Measurements from ENCODE around the gene ADGRG1.
A peak's percentile ranks its signal among the peaks of the same experiment; 100 is the strongest.

ADGRG1 gene

DNA sequence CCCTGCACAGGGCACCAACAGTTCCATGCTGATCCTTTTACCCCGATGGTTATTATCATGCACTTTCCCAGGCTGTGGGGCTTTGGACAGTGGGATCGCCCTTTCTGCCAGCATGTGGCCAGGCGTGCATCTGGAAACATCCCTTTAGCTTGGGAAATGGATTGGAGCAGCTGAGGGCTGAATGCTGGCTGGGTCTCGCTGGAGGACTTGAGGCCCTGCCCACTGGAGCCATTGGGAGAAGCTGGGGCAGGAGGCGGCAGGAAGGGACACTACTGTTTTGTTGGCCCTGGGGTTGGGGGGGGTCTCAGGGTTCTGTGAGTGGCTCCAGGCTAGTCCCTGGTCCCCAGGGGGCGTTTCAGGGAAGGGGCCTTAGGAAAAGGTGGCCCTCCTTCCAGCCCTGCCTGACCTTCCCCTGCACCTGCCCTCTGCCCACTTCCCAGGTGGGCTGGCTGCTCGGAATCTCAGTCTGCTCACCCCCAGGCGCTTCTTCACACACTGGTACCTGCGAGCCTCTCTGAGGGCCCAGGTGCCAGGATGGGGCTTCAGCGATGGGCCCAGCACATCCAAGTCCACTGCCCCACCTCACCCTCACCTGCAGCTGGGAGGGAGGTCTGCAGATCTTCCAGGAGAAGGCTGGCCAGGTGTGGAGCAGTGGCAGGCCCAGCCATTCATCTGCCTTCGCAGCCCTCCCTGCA lies 38.1 kb downstream of the ADGRG1 start:
- DNase-seq: no peak
- Histone ChIP-seq H3K9me3 (ENCODE audit: control extremely low read depth in 1 of 5, control insufficient read depth in 4 of 5, insufficient read depth in 2 of 5, low read depth in 1 of 5, low read length in 4 of 5) (no peaks in the 10 kb centered on the region), H3K27me3 (replicated peaks in 2 of 5; ENCODE audit: control insufficient read depth in 4 of 5, insufficient read depth in 5 of 5, low read length in 4 of 5) (no peaks in the 10 kb centered on the region), H3K4me1 (ENCODE audit: control extremely low read depth in 1 of 4, control insufficient read depth in 4 of 4, insufficient read depth in 4 of 4, low read length in 3 of 4) (peaks cover 0 to 40% (median 34%) of the 10 kb centered on the region in 4 experiments), H3K27ac (ENCODE audit: insufficient read depth in 1 of 2, low read depth in 1 of 2, low read length in 2 of 2, poor library complexity in 1 of 2, severe bottlenecking in 2 of 2) (no peak overlapping the region), H3K36me3 (ENCODE audit: control insufficient read depth in 4 of 4, insufficient read depth in 4 of 4, low read length in 3 of 4) (peaks cover 0 to 44% (median 24%) of the 10 kb centered on the region in 4 experiments), H3K4me3 (ENCODE audit: control insufficient read depth in 1 of 7, extremely low read depth in 1 of 7, insufficient read depth in 4 of 7, low read depth in 2 of 7, low read length in 6 of 7) (no peak overlapping the region)
- 97% methylated on average over 10 of the region's 11 CpGs for WGBS (ENCODE audit: insufficient coverage)
- ChIA-PET POLR2A (no interaction called here), CTCF (interaction anchor here (0.5 to 4.0 kb wide), 6 partner anchors 11 to 90 kb away, joined by 3 to 19 read pairs (median 7); no protein-coding TSS in a partner anchor)

DNA sequence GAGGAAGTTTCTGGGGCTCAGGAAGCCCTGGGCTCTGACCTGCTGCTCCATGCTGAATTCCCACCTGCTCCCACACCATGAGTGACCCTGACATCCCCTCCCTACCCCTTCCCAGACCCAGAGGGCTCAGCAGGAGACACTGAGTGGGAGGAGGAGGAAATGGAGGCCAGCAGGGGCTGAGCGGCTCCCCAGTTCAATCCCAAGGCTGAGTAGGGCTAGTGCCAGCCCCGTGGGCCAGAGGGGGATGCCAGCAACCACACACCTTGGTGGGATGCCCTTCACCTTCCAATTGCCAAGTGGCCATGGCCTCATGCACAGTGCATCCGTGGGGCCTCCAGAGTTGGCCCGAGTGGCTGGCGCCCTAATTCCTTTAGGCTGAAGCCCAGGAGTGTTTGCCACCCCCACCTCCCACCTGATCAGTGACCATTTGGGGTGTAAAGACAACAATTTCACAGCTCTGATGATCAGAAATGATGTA lies 38.7 kb downstream of the ADGRG1 start:
- Histone ChIP-seq H3K4me1 (ENCODE audit: control extremely low read depth in 1 of 4, control insufficient read depth in 4 of 4, insufficient read depth in 4 of 4, low read length in 3 of 4) (peaks cover 0 to 40% (median 34%) of the 10 kb centered on the region in 4 experiments), H3K4me3 (ENCODE audit: control insufficient read depth in 1 of 7, extremely low read depth in 1 of 7, insufficient read depth in 4 of 7, low read depth in 2 of 7, low read length in 6 of 7) (no peak overlapping the region), H3K27me3 (replicated peaks in 2 of 5; ENCODE audit: control insufficient read depth in 4 of 5, insufficient read depth in 5 of 5, low read length in 4 of 5) (no peaks in the 10 kb centered on the region), H3K36me3 (ENCODE audit: control insufficient read depth in 4 of 4, insufficient read depth in 4 of 4, low read length in 3 of 4) (peaks cover 0 to 38% (median 18%) of the 10 kb centered on the region in 4 experiments), H3K9me3 (ENCODE audit: control extremely low read depth in 1 of 5, control insufficient read depth in 4 of 5, insufficient read depth in 2 of 5, low read depth in 1 of 5, low read length in 4 of 5) (no peaks in the 10 kb centered on the region), H3K27ac (ENCODE audit: insufficient read depth in 1 of 2, low read depth in 1 of 2, low read length in 2 of 2, poor library complexity in 1 of 2, severe bottlenecking in 2 of 2) (no peak overlapping the region)
- no peak for DNase-seq
- WGBS (ENCODE audit: insufficient coverage): 79% methylated on average over 4 of the region's 5 CpGs
- CTCF ChIA-PET: interaction anchor here (0.8 to 4.0 kb wide), 11 partner anchors 9 to 92 kb away, joined by 3 to 19 read pairs (median 5); no protein-coding TSS in a partner anchor
- POLR2A ChIA-PET: interaction anchor here (0.6 kb wide), 1 partner anchor 21 kb away, joined by 5 read pairs; no protein-coding TSS in a partner anchor

- H3K36me3 ChIP-seq (ENCODE audit: control insufficient read depth in 4 of 4, insufficient read depth in 4 of 4, low read length in 3 of 4): peaks cover 0 to 32% (median 14%) of the 10 kb centered on the region in 4 experiments
- no peak overlapping the region for H3K27ac ChIP-seq (ENCODE audit: insufficient read depth in 1 of 2, low read depth in 1 of 2, low read length in 2 of 2, poor library complexity in 1 of 2, severe bottlenecking in 2 of 2)
- POLR2A ChIA-PET: interaction anchor here (0.6 to 0.9 kb wide), 2 partner anchors 21 to 22 kb away, joined by 3 to 5 read pairs; no protein-coding TSS in a partner anchor
- WGBS (ENCODE audit: insufficient coverage): 81% methylated on average over 9 of the region's 17 CpGs
- H3K27me3 ChIP-seq (replicated peaks in 2 of 5; ENCODE audit: control insufficient read depth in 4 of 5, insufficient read depth in 5 of 5, low read length in 4 of 5): no peaks in the 10 kb centered on the region
- no peak for DNase-seq
- peaks cover 0 to 40% (median 34%) of the 10 kb centered on the region in 4 experiments for H3K4me1 ChIP-seq (ENCODE audit: control extremely low read depth in 1 of 4, control insufficient read depth in 4 of 4, insufficient read depth in 4 of 4, low read length in 3 of 4)
- no peaks in the 10 kb centered on the region for H3K9me3 ChIP-seq (ENCODE audit: control extremely low read depth in 1 of 5, control insufficient read depth in 4 of 5, insufficient read depth in 2 of 5, low read depth in 1 of 5, low read length in 4 of 5)
- CTCF ChIA-PET: interaction anchor here (0.8 to 4.0 kb wide), 14 partner anchors 10 to 91 kb away, joined by 3 to 19 read pairs (median 4); no protein-coding TSS in a partner anchor
- peak overlapping the region in 1 of 7 experiments; percentile 6 for H3K4me3 ChIP-seq (ENCODE audit: control insufficient read depth in 1 of 7, extremely low read depth in 1 of 7, insufficient read depth in 4 of 7, low read depth in 2 of 7, low read length in 6 of 7)
Measured at GRCh38 chr16:57667526-57668262, 39.3 kb downstream of the ADGRG1 start.

DNA sequence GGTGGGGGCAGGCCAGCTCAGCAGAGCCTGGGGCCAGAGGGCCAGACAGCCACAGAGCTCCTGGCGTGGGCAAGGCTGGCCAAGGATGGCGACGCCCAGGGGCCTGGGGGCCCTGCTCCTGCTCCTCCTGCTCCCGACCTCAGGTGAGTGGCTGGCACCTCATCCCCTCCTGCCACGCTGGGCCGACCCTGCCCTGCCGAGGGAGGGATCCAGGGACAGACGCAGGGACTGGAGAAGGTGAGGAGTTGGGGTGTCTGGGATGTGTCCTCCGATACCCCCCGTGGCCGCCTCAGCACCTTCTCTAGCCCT lies 39.8 kb downstream of the ADGRG1 start, which contains the start of gene ADGRG3:
ADGRG3 (plus strand) TSS at position 44 of the 309 bp plus-strand sequence; CDS start at position 86, 42 bp downstream.
- H3K9me3 ChIP-seq (ENCODE audit: control extremely low read depth in 1 of 5, control insufficient read depth in 4 of 5, insufficient read depth in 2 of 5, low read depth in 1 of 5, low read length in 4 of 5): no peaks in the 10 kb centered on the region
- H3K36me3 ChIP-seq (ENCODE audit: control insufficient read depth in 4 of 4, insufficient read depth in 4 of 4, low read length in 3 of 4): peaks cover 0 to 27% (median 12%) of the 10 kb centered on the region in 4 experiments
- ChIA-PET POLR2A (interaction anchor here (0.9 kb wide), 1 partner anchor 22 kb away, joined by 3 read pairs; no protein-coding TSS in a partner anchor), CTCF (interaction anchor here (0.8 to 3.2 kb wide), 11 partner anchors 10 to 91 kb away, joined by 3 to 11 read pairs (median 4); no protein-coding TSS in a partner anchor)
- H3K27me3 ChIP-seq (replicated peaks in 2 of 5; ENCODE audit: control insufficient read depth in 4 of 5, insufficient read depth in 5 of 5, low read length in 4 of 5): no peaks in the 10 kb centered on the region
- DNase-seq: no peak
- WGBS (ENCODE audit: insufficient coverage): 95% methylated on average over 7 of the region's 11 CpGs
- peaks cover 0 to 40% (median 34%) of the 10 kb centered on the region in 4 experiments for H3K4me1 ChIP-seq (ENCODE audit: control extremely low read depth in 1 of 4, control insufficient read depth in 4 of 4, insufficient read depth in 4 of 4, low read length in 3 of 4)
- H3K27ac ChIP-seq (ENCODE audit: insufficient read depth in 1 of 2, low read depth in 1 of 2, low read length in 2 of 2, poor library complexity in 1 of 2, severe bottlenecking in 2 of 2): no peak within 1 kb of the TSS
- H3K4me3 ChIP-seq (ENCODE audit: control insufficient read depth in 1 of 7, extremely low read depth in 1 of 7, insufficient read depth in 4 of 7, low read depth in 2 of 7, low read length in 6 of 7): peak within 1 kb of the TSS in 2 of 7 experiments; percentile 6 to 38

DNA sequence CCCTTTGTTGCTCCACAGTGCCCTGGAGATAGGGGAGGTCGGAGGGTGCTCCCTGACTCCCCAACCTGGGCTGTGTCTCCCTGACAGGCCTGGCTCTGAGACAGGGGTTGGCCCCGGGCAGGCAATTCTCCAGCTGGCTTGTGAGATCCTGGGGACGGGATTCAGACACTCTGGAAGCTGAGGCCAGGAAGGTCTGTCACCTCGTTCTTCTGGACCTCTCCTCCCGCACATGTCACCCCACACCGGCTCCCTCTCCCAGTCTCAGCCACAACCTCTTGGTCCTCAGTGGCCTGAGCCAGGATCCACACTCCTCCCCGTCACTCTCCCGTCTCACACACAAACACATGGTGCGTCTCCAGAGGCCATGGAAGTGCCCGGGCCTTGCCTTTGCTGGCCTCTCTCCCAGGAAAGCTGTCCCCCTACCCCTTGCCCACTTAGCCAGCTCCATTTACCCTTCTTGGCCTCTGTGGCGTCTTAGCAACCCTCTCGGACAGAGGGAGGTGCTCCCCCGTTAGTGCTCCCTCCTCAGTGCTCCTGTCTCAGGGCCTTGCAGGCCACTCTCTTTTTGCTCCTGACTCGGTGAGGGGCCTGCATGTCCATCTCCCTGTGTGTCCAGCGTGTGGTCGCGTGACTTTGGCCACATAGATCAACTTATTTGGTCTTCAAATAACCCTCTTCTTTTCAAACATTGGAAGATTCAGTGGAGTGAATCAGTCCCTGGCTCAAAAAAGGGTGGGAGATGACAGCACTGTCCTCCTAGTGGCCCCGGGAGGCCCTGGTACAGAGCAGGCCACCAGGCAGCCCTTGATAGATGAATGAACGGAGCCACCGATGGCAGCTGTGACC lies 40.4 kb downstream of the ADGRG1 start:
- Histone ChIP-seq H3K36me3 (ENCODE audit: control insufficient read depth in 4 of 4, insufficient read depth in 4 of 4, low read length in 3 of 4) (peaks cover 0 to 20% (median 8%) of the 10 kb centered on the region in 4 experiments), H3K27ac (ENCODE audit: insufficient read depth in 1 of 2, low read depth in 1 of 2, low read length in 2 of 2, poor library complexity in 1 of 2, severe bottlenecking in 2 of 2) (no peak overlapping the region), H3K9me3 (ENCODE audit: control extremely low read depth in 1 of 5, control insufficient read depth in 4 of 5, insufficient read depth in 2 of 5, low read depth in 1 of 5, low read length in 4 of 5) (no peaks in the 10 kb centered on the region), H3K4me1 (ENCODE audit: control extremely low read depth in 1 of 4, control insufficient read depth in 4 of 4, insufficient read depth in 4 of 4, low read length in 3 of 4) (peaks cover 0 to 40% (median 34%) of the 10 kb centered on the region in 4 experiments), H3K27me3 (replicated peaks in 2 of 5; ENCODE audit: control insufficient read depth in 4 of 5, insufficient read depth in 5 of 5, low read length in 4 of 5) (no peaks in the 10 kb centered on the region), H3K4me3 (ENCODE audit: control insufficient read depth in 1 of 7, extremely low read depth in 1 of 7, insufficient read depth in 4 of 7, low read depth in 2 of 7, low read length in 6 of 7) (peak overlapping the region in 1 of 7 experiments; percentile 38)
- WGBS (ENCODE audit: insufficient coverage): 97% methylated on average over 15 of the region's 20 CpGs
- ChIA-PET POLR2A (no interaction called here), CTCF (interaction anchor here (0.8 to 4.4 kb wide), 10 partner anchors 9 to 51 kb away, joined by 3 to 27 read pairs (median 4); no protein-coding TSS in a partner anchor)
- no peak for DNase-seq

DNA sequence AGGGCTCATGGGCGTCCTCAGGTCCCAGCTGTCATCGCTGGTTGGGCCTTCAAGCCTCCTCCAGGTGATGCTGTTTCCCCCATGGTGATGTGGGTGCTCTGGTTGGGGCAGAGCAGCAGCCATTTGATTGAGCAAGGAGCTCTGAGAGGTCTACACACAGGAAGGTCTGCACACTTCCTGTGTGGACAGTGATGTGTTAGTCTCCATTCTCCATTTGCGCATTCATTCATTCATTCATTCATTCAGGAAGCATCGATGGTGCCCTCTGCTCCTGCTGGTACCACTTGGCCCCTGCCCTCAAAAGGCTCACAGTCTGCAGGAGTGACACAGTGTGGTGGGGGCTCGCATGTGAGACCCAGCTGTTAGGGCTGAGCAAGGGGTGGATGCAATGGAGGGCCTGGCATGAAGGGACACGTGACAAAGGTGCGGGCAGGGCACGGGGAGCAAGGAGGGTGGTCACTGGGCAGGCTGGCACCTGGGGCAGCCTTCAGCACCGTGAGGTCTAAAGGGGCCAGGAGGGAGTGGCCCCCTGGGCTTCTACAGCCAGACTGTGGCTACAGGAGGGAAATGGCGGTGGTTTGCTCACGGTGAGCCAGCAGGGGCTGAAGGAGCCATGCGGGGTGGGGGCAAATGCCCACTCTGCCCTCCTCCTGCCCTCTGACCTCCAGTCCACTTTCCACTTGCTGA lies 41.2 kb downstream of the ADGRG1 start:
- no peaks in the 10 kb centered on the region for H3K9me3 ChIP-seq (ENCODE audit: control extremely low read depth in 1 of 5, control insufficient read depth in 4 of 5, insufficient read depth in 2 of 5, low read depth in 1 of 5, low read length in 4 of 5)
- ChIA-PET POLR2A (interaction anchor here (1.0 kb wide), 1 partner anchor 20 kb away, joined by 3 read pairs; no protein-coding TSS in a partner anchor), CTCF (interaction anchor here (0.6 to 4.4 kb wide), 5 partner anchors 12 to 76 kb away, joined by 3 to 27 read pairs (median 4); no protein-coding TSS in a partner anchor)
- no peaks in the 10 kb centered on the region for H3K27me3 ChIP-seq (replicated peaks in 2 of 5; ENCODE audit: control insufficient read depth in 4 of 5, insufficient read depth in 5 of 5, low read length in 4 of 5)
- H3K4me3 ChIP-seq (ENCODE audit: control insufficient read depth in 1 of 7, extremely low read depth in 1 of 7, insufficient read depth in 4 of 7, low read depth in 2 of 7, low read length in 6 of 7): no peak overlapping the region
- H3K36me3 ChIP-seq (ENCODE audit: control insufficient read depth in 4 of 4, insufficient read depth in 4 of 4, low read length in 3 of 4): peaks cover 0 to 13% (median 3%) of the 10 kb centered on the region in 4 experiments
- H3K27ac ChIP-seq (ENCODE audit: insufficient read depth in 1 of 2, low read depth in 1 of 2, low read length in 2 of 2, poor library complexity in 1 of 2, severe bottlenecking in 2 of 2): no peak overlapping the region
- WGBS (ENCODE audit: insufficient coverage): 79% methylated on average over 11 of the region's 12 CpGs
- no peak for DNase-seq
- H3K4me1 ChIP-seq (ENCODE audit: control extremely low read depth in 1 of 4, control insufficient read depth in 4 of 4, insufficient read depth in 4 of 4, low read length in 3 of 4): peaks cover 0 to 40% (median 34%) of the 10 kb centered on the region in 4 experiments
